Measurements from ENCODE around the gene DLGAP5.

DLGAP5 gene

DNA sequence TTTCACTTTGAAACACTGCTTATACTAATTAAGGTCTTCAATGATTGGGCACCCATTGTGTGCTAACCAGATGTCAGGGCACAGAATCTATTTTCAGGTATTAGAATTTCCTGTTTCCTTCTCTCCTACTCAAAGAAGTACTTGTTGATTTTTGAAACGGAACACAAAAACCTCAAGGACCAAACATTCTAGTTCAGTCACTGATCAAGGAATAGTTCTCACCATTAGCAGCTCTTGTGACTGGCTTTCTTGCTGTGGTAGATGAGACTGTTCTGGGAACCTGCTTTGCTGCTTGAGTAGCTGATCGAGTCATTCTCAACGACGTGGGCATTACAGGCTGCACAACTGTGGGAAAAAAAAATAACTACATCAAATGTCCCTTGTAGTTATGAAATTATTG lies 11.0 kb downstream of the DLGAP5 start:
- Histone ChIP-seq H3K27ac (ENCODE audit: low read depth, low read length) (no peak overlapping the region), H3K4me1 (ENCODE audit: insufficient read depth, low read length) (no peaks in the 10 kb centered on the region), H3K27me3 (ENCODE audit: insufficient read depth, low read length) (no peaks in the 10 kb centered on the region), H3K36me3 (ENCODE audit: insufficient read depth, low read length) (peaks cover 94% of the 10 kb centered on the region), H3K9me3 (ENCODE audit: insufficient read depth, low read depth, low read length) (no peaks in the 10 kb centered on the region), H3K4me3 (ENCODE audit: low read length) (no peak overlapping the region), H3K9ac (ENCODE audit: low read depth, low read length) (no peak overlapping the region)
- 99% methylated on average over 3 of the region's 4 CpGs for WGBS

GRCh38 chr14:55180006-55180405 lies 11.4 kb downstream of the DLGAP5 start:
- Histone ChIP-seq H3K4me3 (ENCODE audit: low read length) (no peak overlapping the region), H3K4me1 (ENCODE audit: insufficient read depth, low read length) (no peaks in the 10 kb centered on the region), H3K27me3 (ENCODE audit: insufficient read depth, low read length) (no peaks in the 10 kb centered on the region), H3K9me3 (ENCODE audit: insufficient read depth, low read depth, low read length) (no peaks in the 10 kb centered on the region), H3K36me3 (ENCODE audit: insufficient read depth, low read length) (peaks cover 98% of the 10 kb centered on the region), H3K9ac (ENCODE audit: low read depth, low read length) (no peak overlapping the region), H3K27ac (ENCODE audit: low read depth, low read length) (no peak overlapping the region)
- WGBS = 91% methylated on average over 2 of the region's 2 CpGs

GRCh38 chr14:55170526-55170925 lies 20.9 kb downstream of the DLGAP5 start:
- Histone ChIP-seq H3K36me3 (ENCODE audit: insufficient read depth, low read length) (peaks cover 98% of the 10 kb centered on the region), H3K9me3 (ENCODE audit: insufficient read depth, low read depth, low read length) (no peaks in the 10 kb centered on the region), H3K4me1 (ENCODE audit: insufficient read depth, low read length) (no peaks in the 10 kb centered on the region), H3K27ac (ENCODE audit: low read depth, low read length) (no peak overlapping the region), H3K4me3 (ENCODE audit: low read length) (no peak overlapping the region), H3K27me3 (ENCODE audit: insufficient read depth, low read length) (no peaks in the 10 kb centered on the region), H3K9ac (ENCODE audit: low read depth, low read length) (no peak overlapping the region)
- WGBS = no CpG with 5 or more reads among the region's 2 CpGs

DNA sequence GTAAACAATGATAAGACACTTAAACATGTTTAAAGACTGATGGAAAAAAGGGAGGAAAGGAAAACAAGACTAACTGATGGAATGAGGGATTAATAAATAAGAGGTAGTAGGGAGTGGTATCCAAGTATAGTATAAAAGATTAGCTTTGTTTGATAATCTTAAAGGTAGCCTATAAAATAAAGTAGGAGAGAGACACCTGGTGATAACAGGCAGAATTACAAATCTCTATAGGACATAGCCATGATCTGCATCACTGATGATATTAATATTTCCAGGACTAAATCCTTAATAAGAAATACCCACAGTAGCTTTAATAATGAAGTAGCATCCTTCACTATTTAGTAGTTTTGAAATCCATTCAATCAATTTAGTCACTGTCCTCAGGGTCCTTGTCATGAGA lies 30.4 kb downstream of the DLGAP5 start:
- H3K27me3 ChIP-seq (ENCODE audit: insufficient read depth, low read length) = no peaks in the 10 kb centered on the region
- no peaks in the 10 kb centered on the region for H3K4me1 ChIP-seq (ENCODE audit: insufficient read depth, low read length)
- no peak overlapping the region for H3K27ac ChIP-seq (ENCODE audit: low read depth, low read length)
- H3K4me3 ChIP-seq (ENCODE audit: low read length) = no peak overlapping the region
- H3K9me3 ChIP-seq (ENCODE audit: insufficient read depth, low read depth, low read length) = no peaks in the 10 kb centered on the region
- peaks cover 97% of the 10 kb centered on the region for H3K36me3 ChIP-seq (ENCODE audit: insufficient read depth, low read length)
- H3K9ac ChIP-seq (ENCODE audit: low read depth, low read length) = no peak overlapping the region

DNA sequence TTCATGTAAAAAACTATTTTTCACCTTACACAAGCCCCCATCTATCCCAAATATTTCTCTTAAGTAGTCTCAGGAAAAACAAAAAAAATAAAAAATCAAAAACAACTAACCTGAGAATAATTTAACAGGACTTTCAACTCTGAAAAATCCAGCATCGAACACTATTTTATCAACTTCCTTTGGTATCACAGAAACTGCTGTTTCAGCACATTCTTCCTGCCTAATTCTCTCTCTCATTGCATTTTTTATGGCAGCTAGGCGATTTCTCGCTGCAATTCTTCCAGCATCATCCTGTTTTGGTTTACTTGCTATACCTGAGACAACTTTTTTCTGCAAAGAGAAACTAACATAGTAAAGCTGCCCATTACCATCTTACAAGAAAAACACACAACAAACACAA lies 33.0 kb downstream of the DLGAP5 start:
- Histone ChIP-seq H3K9ac (ENCODE audit: low read depth, low read length) (no peak overlapping the region), H3K9me3 (ENCODE audit: insufficient read depth, low read depth, low read length) (no peaks in the 10 kb centered on the region), H3K36me3 (ENCODE audit: insufficient read depth, low read length) (peaks cover 96% of the 10 kb centered on the region), H3K4me1 (ENCODE audit: insufficient read depth, low read length) (no peaks in the 10 kb centered on the region), H3K27ac (ENCODE audit: low read depth, low read length) (no peak overlapping the region), H3K27me3 (ENCODE audit: insufficient read depth, low read length) (no peaks in the 10 kb centered on the region), H3K4me3 (ENCODE audit: low read length) (no peak overlapping the region)
- WGBS = 95% methylated on average over 3 of the region's 3 CpGs

- Histone ChIP-seq H3K27me3 (ENCODE audit: insufficient read depth, low read length) (no peaks in the 10 kb centered on the region), H3K36me3 (ENCODE audit: insufficient read depth, low read length) (peaks cover 95% of the 10 kb centered on the region), H3K9me3 (ENCODE audit: insufficient read depth, low read depth, low read length) (no peaks in the 10 kb centered on the region), H3K9ac (ENCODE audit: low read depth, low read length) (no peak overlapping the region), H3K27ac (ENCODE audit: low read depth, low read length) (no peak overlapping the region), H3K4me3 (ENCODE audit: low read length) (no peak overlapping the region), H3K4me1 (ENCODE audit: insufficient read depth, low read length) (no peaks in the 10 kb centered on the region)
- 97% methylated on average over 1 of the region's 1 CpG for WGBS
These were observed 34.3 kb downstream of the DLGAP5 start for GRCh38 chr14:55157080-55157479.

GRCh38 chr14:55153951-55154350 lies 37.4 kb downstream of the DLGAP5 start:
- Histone ChIP-seq H3K9ac (ENCODE audit: low read depth, low read length) (no peak overlapping the region), H3K9me3 (ENCODE audit: insufficient read depth, low read depth, low read length) (no peaks in the 10 kb centered on the region), H3K4me3 (ENCODE audit: low read length) (no peak overlapping the region), H3K36me3 (ENCODE audit: insufficient read depth, low read length) (peaks cover 94% of the 10 kb centered on the region), H3K4me1 (ENCODE audit: insufficient read depth, low read length) (no peaks in the 10 kb centered on the region), H3K27ac (ENCODE audit: low read depth, low read length) (no peak overlapping the region), H3K27me3 (ENCODE audit: insufficient read depth, low read length) (no peaks in the 10 kb centered on the region)
- WGBS = 98% methylated on average over 3 of the region's 3 CpGs

DNA sequence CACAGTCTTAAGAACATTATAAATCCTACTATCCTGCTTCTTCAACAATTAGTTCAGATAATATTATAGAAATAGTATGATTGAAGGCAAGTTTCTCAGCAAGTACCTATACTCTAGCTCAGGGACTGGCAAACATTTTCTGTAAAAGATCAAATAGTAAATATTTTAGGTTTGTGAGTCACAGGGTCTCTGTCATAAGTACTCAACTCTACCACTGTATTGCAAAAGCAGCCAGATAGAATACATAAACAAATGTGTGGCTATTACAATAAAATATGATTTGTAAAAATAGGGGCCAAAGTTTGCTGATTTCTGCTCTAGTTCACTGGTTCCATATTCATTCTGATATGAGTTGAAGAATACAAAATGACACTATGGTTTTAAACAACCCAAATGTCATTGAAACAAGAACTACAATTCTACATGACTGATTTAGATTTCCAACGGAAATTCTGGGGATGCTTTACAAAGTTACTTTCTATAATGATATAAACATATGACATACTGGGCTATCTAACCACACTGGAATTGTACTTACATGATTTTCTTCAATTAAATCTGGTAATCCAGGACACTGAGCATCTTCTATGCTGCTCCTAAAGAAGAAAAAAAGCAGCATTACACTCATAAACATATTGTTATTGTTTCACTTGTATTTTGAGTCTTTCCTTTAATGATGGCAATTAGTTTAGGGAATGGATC lies 39.2 kb downstream of the DLGAP5 start:
- H3K27ac ChIP-seq (ENCODE audit: low read depth, low read length) = no peak overlapping the region
- no peaks in the 10 kb centered on the region for H3K9me3 ChIP-seq (ENCODE audit: insufficient read depth, low read depth, low read length)
- no peak overlapping the region for H3K4me3 ChIP-seq (ENCODE audit: low read length)
- WGBS = 100% methylated on average over 1 of the region's 1 CpG
- H3K4me1 ChIP-seq (ENCODE audit: insufficient read depth, low read length) = no peaks in the 10 kb centered on the region
- H3K27me3 ChIP-seq (ENCODE audit: insufficient read depth, low read length) = no peaks in the 10 kb centered on the region
- H3K9ac ChIP-seq (ENCODE audit: low read depth, low read length) = no peak overlapping the region
- peaks cover 94% of the 10 kb centered on the region for H3K36me3 ChIP-seq (ENCODE audit: insufficient read depth, low read length)

GRCh38 chr14:55151601-55152000 lies 39.8 kb downstream of the DLGAP5 start:
- H3K4me1 ChIP-seq (ENCODE audit: insufficient read depth, low read length) = no peaks in the 10 kb centered on the region
- no peaks in the 10 kb centered on the region for H3K9me3 ChIP-seq (ENCODE audit: insufficient read depth, low read depth, low read length)
- no peak overlapping the region for H3K27ac ChIP-seq (ENCODE audit: low read depth, low read length)
- H3K9ac ChIP-seq (ENCODE audit: low read depth, low read length) = no peak overlapping the region
- H3K27me3 ChIP-seq (ENCODE audit: insufficient read depth, low read length) = no peaks in the 10 kb centered on the region
- no peak overlapping the region for H3K4me3 ChIP-seq (ENCODE audit: low read length)
- H3K36me3 ChIP-seq (ENCODE audit: insufficient read depth, low read length) = peaks cover 94% of the 10 kb centered on the region
- WGBS = no CpG with 5 or more reads among the region's 1 CpG

- Histone ChIP-seq H3K27ac (ENCODE audit: low read depth, low read length) (no peak overlapping the region), H3K9me3 (ENCODE audit: insufficient read depth, low read depth, low read length) (no peaks in the 10 kb centered on the region), H3K9ac (ENCODE audit: low read depth, low read length) (no peak overlapping the region), H3K36me3 (ENCODE audit: insufficient read depth, low read length) (peaks cover 92% of the 10 kb centered on the region), H3K4me3 (ENCODE audit: low read length) (no peak overlapping the region), H3K4me1 (ENCODE audit: insufficient read depth, low read length) (no peaks in the 10 kb centered on the region), H3K27me3 (ENCODE audit: insufficient read depth, low read length) (no peaks in the 10 kb centered on the region)
- 97% methylated on average over 2 of the region's 2 CpGs for WGBS
These were observed 45.0 kb downstream of the DLGAP5 start for GRCh38 chr14:55146425-55146824.

DNA sequence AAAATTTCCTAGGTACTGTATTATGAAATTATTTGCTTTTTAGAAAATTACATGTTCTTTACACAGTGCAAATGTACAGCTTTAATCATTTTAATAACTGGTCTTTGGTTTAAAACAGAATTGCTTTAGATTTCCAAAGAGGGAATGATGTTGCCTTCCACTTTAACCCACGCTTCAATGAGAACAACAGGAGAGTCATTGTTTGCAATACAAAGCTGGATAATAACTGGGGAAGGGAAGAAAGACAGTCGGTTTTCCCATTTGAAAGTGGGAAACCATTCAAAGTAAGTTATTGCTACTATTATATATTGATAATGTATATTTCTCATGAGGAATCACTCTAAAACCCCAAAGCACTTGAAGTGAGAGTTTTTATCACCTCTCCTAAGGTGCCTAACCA lies 48.9 kb downstream of the DLGAP5 start:
- Histone ChIP-seq H3K4me3 (ENCODE audit: low read length) (no peak overlapping the region), H3K9ac (ENCODE audit: low read depth, low read length) (no peak overlapping the region), H3K27ac (ENCODE audit: low read depth, low read length) (no peak overlapping the region), H3K9me3 (ENCODE audit: insufficient read depth, low read depth, low read length) (no peaks in the 10 kb centered on the region), H3K36me3 (ENCODE audit: insufficient read depth, low read length) (peaks cover 78% of the 10 kb centered on the region), H3K27me3 (ENCODE audit: insufficient read depth, low read length) (no peaks in the 10 kb centered on the region), H3K4me1 (ENCODE audit: insufficient read depth, low read length) (no peaks in the 10 kb centered on the region)
- WGBS = 95% methylated on average over 2 of the region's 2 CpGs

DNA sequence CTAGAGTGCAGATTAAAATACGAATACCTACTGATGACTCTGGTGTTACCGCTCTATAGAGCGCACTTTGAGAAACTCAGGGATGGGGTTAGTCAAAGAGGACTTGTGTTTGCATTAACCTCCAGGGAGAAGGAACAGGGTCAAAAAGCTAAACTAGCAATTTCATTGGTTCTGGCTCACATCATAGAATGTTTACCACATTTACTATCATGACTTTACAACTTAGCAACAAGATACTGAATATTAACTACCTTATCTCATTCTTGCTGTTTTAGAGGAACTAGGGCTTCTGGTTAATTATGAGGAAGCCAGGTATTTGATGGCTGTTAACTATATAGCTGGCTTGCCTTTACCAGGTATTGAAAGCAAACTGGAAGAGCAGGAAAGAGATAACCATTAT lies 49.6 kb downstream of the DLGAP5 start:
- H3K27me3 ChIP-seq (ENCODE audit: insufficient read depth, low read length) = no peaks in the 10 kb centered on the region
- 98% methylated on average over 3 of the region's 3 CpGs for WGBS
- no peak overlapping the region for H3K4me3 ChIP-seq (ENCODE audit: low read length)
- H3K9ac ChIP-seq (ENCODE audit: low read depth, low read length) = no peak overlapping the region
- no peaks in the 10 kb centered on the region for H3K9me3 ChIP-seq (ENCODE audit: insufficient read depth, low read depth, low read length)
- peaks cover 72% of the 10 kb centered on the region for H3K36me3 ChIP-seq (ENCODE audit: insufficient read depth, low read length)
- H3K4me1 ChIP-seq (ENCODE audit: insufficient read depth, low read length) = no peaks in the 10 kb centered on the region
- no peak overlapping the region for H3K27ac ChIP-seq (ENCODE audit: low read depth, low read length)
